Panc1 (cell line): ENCODE measurements around the gene IGF1R. TPM values are rescaled to one million over a fixed set of nuclear protein-coding genes. Genes with fewer than 3 reads are reported as not detected.

Experiments
- ATAC-seq: fragments of 200-7000 bp; cut with Tn5 transposase; 2 replicates; pipeline ENCODE4 v1.9.1; 2020; ENCODE audit warnings: mild to moderate bottlenecking, moderate library complexity
- BruUV-seq: library from RNA; stranded (reverse); fragments of 400-500 nt; replicated peaks from 2 replicates; lab custom pipeline; 2021; lab: Mats Ljungman, UMichigan
- CTCF ChIA-PET: fragments of 300-600 bp; sonication (Branson Sonifier 250); formaldehyde crosslinking; loops from one replicate; lab custom pipeline; 2022; ENCODE audit warnings: antibody characterized with exemption; lab: Charles Lee
- POLR2A ChIA-PET: fragments of 300-600 bp; sonication (Branson Sonifier 250); formaldehyde crosslinking; loops from one replicate; lab custom pipeline; 2022; ENCODE audit warnings: antibody characterized with exemption; lab: Charles Lee
- DNase-seq: peaks from one replicate; pipeline ENCODE4 v3.0.0-alpha.2; 2010; ENCODE audit warnings: low read depth, low spot score
- H3K27ac ChIP-seq: 2 replicates; pipeline ENCODE4 v1.5.1; 2011; ENCODE audit warnings: mild to moderate bottlenecking, low read length, inconsistent platforms
- H3K27me3 ChIP-seq: fragments of 200-500 bp; sonication (Bioruptor generic); 2 replicates; pipeline ENCODE4 v1.6.0; 2014; ENCODE audit warnings: low read length, inconsistent platforms; ENCODE audit not compliant: control insufficient read depth, insufficient read depth
- H3K36me3 ChIP-seq: fragments of 200-500 bp; sonication (Bioruptor generic); 2 replicates; pipeline ENCODE4 v1.5.1; 2014; ENCODE audit warnings: inconsistent platforms, mild to moderate bottlenecking, low read length, moderate library complexity; ENCODE audit not compliant: control insufficient read depth, insufficient read depth
- H3K4me1 ChIP-seq: 2 replicates; pipeline ENCODE4 v1.5.1; 2011; ENCODE audit warnings: inconsistent platforms, mild to moderate bottlenecking, low read length, moderate library complexity; ENCODE audit not compliant: control insufficient read depth, insufficient read depth
- H3K4me3 ChIP-seq, 2 experiments: 2 replicates each; pipeline ENCODE4 v1.5.1; 2011 to 2012; ENCODE audit warnings: low read depth in 2 of 2, low read length in 2 of 2, mild to moderate bottlenecking in 2 of 2, inconsistent platforms in 1 of 2, moderate library complexity in 1 of 2
- H3K9me3 ChIP-seq: fragments of 200-500 bp; sonication (Bioruptor generic); 2 replicates; pipeline ENCODE4 v1.5.1; 2014; ENCODE audit warnings: low read depth, mild to moderate bottlenecking, inconsistent platforms, low read length, moderate library complexity; ENCODE audit not compliant: control insufficient read depth, insufficient read depth
- POLR2AphosphoS5 ChIP-seq: IDR thresholded peaks from 2 replicates; pipeline ENCODE4 v1.6.1; 2012; ENCODE audit warnings: mild to moderate bottlenecking, low read depth, low read length, moderate library complexity
- SIN3A ChIP-seq: IDR thresholded peaks from 2 replicates; pipeline ENCODE4 v1.6.1; 2012; ENCODE audit warnings: low read depth, mild to moderate bottlenecking, low read length, moderate library complexity, borderline replicate concordance; ENCODE audit not compliant: insufficient read depth
- TCF7L2 ChIP-seq: IDR thresholded peaks from 2 replicates; pipeline ENCODE4 v1.6.1; 2011; ENCODE audit warnings: mild to moderate bottlenecking, low read depth, low read length, inconsistent platforms
- in situ Hi-C: cut with HindIII; loops from 2 replicates; pipeline ENCODE4 v1.10.0; 2016; ENCODE audit warnings: low sequenced_read_pairs, low pct_unique_long_range_greater_than_20kb
- intact Hi-C: fragments of 100-400 bp; cut with micrococcal nuclease; formaldehyde crosslinking; loops from one replicate; pipeline ENCODE4 v1.10.0; 2022; ENCODE audit not compliant: unreplicated experiment
- total RNA-seq: library from RNA; stranded (reverse); gene quantifications from one replicate; pipeline ENCODE4 v1.2.1, GENCODE V29; 2021; ENCODE audit not compliant: unreplicated experiment
- TF ChIP-seq, protein P1 (sequence below): fragments of 450-650 bp; IDR thresholded peaks from 2 replicates; pipeline ENCODE4 v1.5.1; 2017; ENCODE audit warnings: mild to moderate bottlenecking
- TF ChIP-seq, protein P2 (sequence below), 2 experiments: IDR thresholded peaks; 2 replicates each; pipeline ENCODE4 v1.6.1; 2011 to 2012; ENCODE audit warnings: low read depth in 2 of 2, control low read depth in 1 of 2, low read length in 1 of 2, mild to moderate bottlenecking in 1 of 2, moderate library complexity in 1 of 2; ENCODE audit not compliant: insufficient read depth in 1 of 2

IGF1R gene
- total RNA-seq, 1 experiment from 2014 or later, result 77.1 TPM

DNA sequence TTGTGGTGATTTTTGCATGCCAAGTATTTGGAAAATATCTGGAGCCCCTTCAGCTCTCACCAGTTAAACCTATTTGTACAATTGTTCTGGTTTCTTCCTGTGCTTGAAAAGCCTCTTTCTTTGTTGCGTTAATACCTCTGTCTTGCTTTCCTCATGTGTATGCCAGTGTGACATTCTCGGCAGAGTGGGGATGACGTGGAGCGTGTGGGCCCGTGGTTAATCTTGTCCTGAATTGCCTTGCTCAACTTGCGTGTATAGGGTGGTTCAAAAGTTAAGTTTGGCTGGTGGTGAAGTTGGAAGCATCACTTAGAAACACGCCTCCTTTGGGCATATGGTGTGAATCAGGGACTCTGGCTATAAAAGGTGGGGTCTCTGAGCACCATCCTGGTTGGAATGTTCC lies 67.1 kb downstream of the IGF1R start:
- TF ChIP-seq TCF7L2, result no peak
- H3K4me1 ChIP-seq, result peaks cover 57% of the 10 kb centered on the region

DNA sequence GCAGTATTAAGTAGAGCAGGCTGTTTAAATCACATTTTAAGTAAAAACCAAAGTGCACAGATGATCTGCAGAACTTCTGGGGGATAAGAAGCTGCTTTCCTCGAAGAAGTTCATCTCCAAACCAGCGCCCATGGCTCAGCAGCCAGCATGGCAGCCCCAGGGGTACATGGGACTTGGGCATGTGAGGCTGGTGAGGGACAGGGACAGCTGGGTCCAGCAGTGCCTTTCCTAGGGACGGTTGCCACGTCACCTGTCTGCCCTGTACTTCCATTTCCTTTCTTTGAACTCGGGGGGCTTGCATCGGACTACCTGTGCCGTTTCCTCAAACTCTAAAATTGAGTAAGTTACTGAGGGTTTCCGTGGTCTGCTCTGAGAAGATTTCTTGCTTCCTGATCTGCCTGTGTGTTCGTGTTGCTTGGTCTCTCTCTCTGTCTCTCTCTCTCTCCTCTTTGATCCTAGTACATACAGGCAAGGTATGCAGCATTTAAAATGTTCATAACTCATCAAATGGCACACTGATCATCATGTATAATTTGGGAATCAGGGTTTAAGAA lies 67.6 kb downstream of the IGF1R start:
- no peaks in the 10 kb centered on the region for H3K9me3 ChIP-seq
- H3K4me3 ChIP-seq, result no peak overlapping the region
- H3K27me3 ChIP-seq, result no peaks in the 10 kb centered on the region
- no TSS peak for BruUV-seq
- H3K4me1 ChIP-seq, result peaks cover 58% of the 10 kb centered on the region
- ATAC-seq (no peak), DNase-seq (no peak)
- intact Hi-C loops, result no loop called here
- H3K27ac ChIP-seq, result peak overlapping the region; percentile 32
- in situ Hi-C loops, result no loop called here
- no peaks in the 10 kb centered on the region for H3K36me3 ChIP-seq
- no peak for TF ChIP-seq POLR2AphosphoS5
- no peak for TF ChIP-seq SIN3A
- no peak for TF ChIP-seq TCF7L2
- TF ChIP-seq, protein P1, sequence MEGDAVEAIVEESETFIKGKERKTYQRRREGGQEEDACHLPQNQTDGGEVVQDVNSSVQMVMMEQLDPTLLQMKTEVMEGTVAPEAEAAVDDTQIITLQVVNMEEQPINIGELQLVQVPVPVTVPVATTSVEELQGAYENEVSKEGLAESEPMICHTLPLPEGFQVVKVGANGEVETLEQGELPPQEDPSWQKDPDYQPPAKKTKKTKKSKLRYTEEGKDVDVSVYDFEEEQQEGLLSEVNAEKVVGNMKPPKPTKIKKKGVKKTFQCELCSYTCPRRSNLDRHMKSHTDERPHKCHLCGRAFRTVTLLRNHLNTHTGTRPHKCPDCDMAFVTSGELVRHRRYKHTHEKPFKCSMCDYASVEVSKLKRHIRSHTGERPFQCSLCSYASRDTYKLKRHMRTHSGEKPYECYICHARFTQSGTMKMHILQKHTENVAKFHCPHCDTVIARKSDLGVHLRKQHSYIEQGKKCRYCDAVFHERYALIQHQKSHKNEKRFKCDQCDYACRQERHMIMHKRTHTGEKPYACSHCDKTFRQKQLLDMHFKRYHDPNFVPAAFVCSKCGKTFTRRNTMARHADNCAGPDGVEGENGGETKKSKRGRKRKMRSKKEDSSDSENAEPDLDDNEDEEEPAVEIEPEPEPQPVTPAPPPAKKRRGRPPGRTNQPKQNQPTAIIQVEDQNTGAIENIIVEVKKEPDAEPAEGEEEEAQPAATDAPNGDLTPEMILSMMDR, result no peak
- TF ChIP-seq, protein P2, sequence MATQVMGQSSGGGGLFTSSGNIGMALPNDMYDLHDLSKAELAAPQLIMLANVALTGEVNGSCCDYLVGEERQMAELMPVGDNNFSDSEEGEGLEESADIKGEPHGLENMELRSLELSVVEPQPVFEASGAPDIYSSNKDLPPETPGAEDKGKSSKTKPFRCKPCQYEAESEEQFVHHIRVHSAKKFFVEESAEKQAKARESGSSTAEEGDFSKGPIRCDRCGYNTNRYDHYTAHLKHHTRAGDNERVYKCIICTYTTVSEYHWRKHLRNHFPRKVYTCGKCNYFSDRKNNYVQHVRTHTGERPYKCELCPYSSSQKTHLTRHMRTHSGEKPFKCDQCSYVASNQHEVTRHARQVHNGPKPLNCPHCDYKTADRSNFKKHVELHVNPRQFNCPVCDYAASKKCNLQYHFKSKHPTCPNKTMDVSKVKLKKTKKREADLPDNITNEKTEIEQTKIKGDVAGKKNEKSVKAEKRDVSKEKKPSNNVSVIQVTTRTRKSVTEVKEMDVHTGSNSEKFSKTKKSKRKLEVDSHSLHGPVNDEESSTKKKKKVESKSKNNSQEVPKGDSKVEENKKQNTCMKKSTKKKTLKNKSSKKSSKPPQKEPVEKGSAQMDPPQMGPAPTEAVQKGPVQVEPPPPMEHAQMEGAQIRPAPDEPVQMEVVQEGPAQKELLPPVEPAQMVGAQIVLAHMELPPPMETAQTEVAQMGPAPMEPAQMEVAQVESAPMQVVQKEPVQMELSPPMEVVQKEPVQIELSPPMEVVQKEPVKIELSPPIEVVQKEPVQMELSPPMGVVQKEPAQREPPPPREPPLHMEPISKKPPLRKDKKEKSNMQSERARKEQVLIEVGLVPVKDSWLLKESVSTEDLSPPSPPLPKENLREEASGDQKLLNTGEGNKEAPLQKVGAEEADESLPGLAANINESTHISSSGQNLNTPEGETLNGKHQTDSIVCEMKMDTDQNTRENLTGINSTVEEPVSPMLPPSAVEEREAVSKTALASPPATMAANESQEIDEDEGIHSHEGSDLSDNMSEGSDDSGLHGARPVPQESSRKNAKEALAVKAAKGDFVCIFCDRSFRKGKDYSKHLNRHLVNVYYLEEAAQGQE (IDR thresholded peaks at IDR 0.05; ENCODE audit: insufficient read depth in 1 of 2, low read depth in 2 of 2, low read length in 1 of 2), result no peak
- POLR2A ChIA-PET, result no interaction called here
- CTCF ChIA-PET, result no interaction called here

More for the DNA sequence above, 67.1 kb downstream of the IGF1R start:
- no TSS peak for BruUV-seq
- ATAC-seq (no peak), DNase-seq (no peak)
- Histone ChIP-seq H3K27me3 (no peaks in the 10 kb centered on the region), H3K4me3 (no peak overlapping the region), H3K27ac (no peak overlapping the region), H3K9me3 (no peaks in the 10 kb centered on the region), H3K36me3 (no peaks in the 10 kb centered on the region)
- in situ Hi-C loops, result no loop called here
- intact Hi-C loops, result no loop called here
- ChIA-PET POLR2A (no interaction called here), CTCF (no interaction called here)

DNA sequence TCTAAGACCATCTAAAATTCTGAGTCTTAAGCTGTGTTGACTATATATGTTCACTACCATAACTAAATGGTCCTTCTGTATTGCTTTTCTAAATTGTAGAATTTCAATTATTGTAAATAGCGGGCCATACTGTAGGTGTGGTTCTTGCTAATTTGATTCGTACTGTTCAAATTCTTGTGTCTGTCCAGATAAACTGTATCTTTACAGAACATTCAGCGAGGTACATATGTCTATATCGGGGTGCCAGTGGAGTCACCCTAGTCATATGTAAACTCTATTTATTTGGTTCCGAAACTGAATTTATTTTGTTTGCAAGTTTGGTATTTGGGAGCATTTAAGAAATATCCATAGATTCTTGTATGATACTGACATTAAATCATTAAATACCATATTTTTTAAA lies 69.0 kb downstream of the IGF1R start:
- in situ Hi-C loops, result no loop called here
- no TSS peak for BruUV-seq
- no peaks in the 10 kb centered on the region for H3K27me3 ChIP-seq
- no peaks in the 10 kb centered on the region for H3K9me3 ChIP-seq
- ATAC-seq (no peak), DNase-seq (no peak)
- ChIA-PET POLR2A (no interaction called here), CTCF (no interaction called here)
- H3K27ac ChIP-seq, result 0 out of 2 replicates have a peak overlapping the region, but pooled peaks have one; percentile 26
- H3K4me1 ChIP-seq, result peaks cover 71% of the 10 kb centered on the region
- intact Hi-C loops, result no loop called here
- TF ChIP-seq POLR2AphosphoS5 (no peak), SIN3A (no peak), TCF7L2 (no peak)
- TF ChIP-seq, protein P2 (IDR thresholded peaks at IDR 0.05; ENCODE audit: insufficient read depth in 1 of 2, low read depth in 2 of 2, low read length in 1 of 2), result no peak
- TF ChIP-seq, protein P1, result no peak
- no peak overlapping the region for H3K4me3 ChIP-seq
- H3K36me3 ChIP-seq, result no peaks in the 10 kb centered on the region
